T-cell (primary cell): ENCODE results near the gene BAZ2B. TPM values are rescaled to one million over a fixed set of nuclear protein-coding genes. Genes with fewer than 3 reads are reported as not detected.
A peak's percentile ranks its signal among the peaks of the same experiment; 100 is the strongest.

Experiments used
- ATAC-seq, 4 experiments: fragments of 200-7000 bp in 3 of 4; fragments of 150-1000 bp in 1 of 4; cut with Tn5 transposase; replicated peaks in 1 of 4; 1 replicate in 3 of 4; 2 replicates in 1 of 4; pipeline ENCODE4 v1.10.0; 2021; ENCODE audit warnings: moderate library complexity in 3 of 4, mild to moderate bottlenecking in 2 of 4, moderate number of reproducible peaks in 1 of 4
- CTCF ChIA-PET, 2 donors: fragments of 300-600 bp; sonication (Branson Sonifier 250); formaldehyde crosslinking; loops; one replicate each; lab custom pipeline; 2022; ENCODE audit warnings: antibody characterized with exemption in 2 of 2; lab: Charles Lee
- POLR2A ChIA-PET, 2 donors: fragments of 300-600 bp; sonication (Branson Sonifier 250); formaldehyde crosslinking; loops; one replicate each; lab custom pipeline; 2022; ENCODE audit warnings: antibody characterized with exemption in 2 of 2; lab: Charles Lee
- DNase-seq, 35 experiments: peaks; one replicate each; pipeline versions ENCODE4 v3.0.0 to v3.0.0-alpha.2; 2013 to 2023
- H3K27ac ChIP-seq: one replicate; pipeline ENCODE4 v1.5.1; 2013; ENCODE audit warnings: low read length
- H3K27me3 ChIP-seq, 2 experiments: replicated peaks in 1 of 2; 1 replicate in 1 of 2; 2 replicates in 1 of 2; pipeline versions ENCODE4 v1.6.1 to v1.7.0; 2013; ENCODE audit warnings: low read length in 1 of 2, mixed read lengths in 1 of 2; ENCODE audit not compliant: control insufficient read depth in 2 of 2, insufficient read depth in 2 of 2; ENCODE audit errors: extremely low read depth in 1 of 2
- H3K36me3 ChIP-seq, 2 donors: 1 replicate in 1 of 2; 2 replicates in 1 of 2; pipeline versions ENCODE4 v1.6.1 to v1.7.0; 2013; ENCODE audit warnings: low read length in 1 of 2; ENCODE audit not compliant: control insufficient read depth in 2 of 2, insufficient read depth in 1 of 2; ENCODE audit errors: extremely low read depth in 1 of 2
- H3K4me1 ChIP-seq, 2 experiments: 1 replicate in 1 of 2; 2 replicates in 1 of 2; pipeline versions ENCODE4 v1.6.1 to v1.7.0; 2013; ENCODE audit warnings: low read length in 2 of 2, mixed read lengths in 1 of 2; ENCODE audit not compliant: insufficient read depth in 2 of 2, control insufficient read depth in 1 of 2; ENCODE audit errors: extremely low read depth in 1 of 2
- H3K4me3 ChIP-seq, 2 donors: 1 replicate in 1 of 2; 2 replicates in 1 of 2; pipeline versions ENCODE4 v1.5.1 to v1.7.0; 2013; ENCODE audit warnings: mild to moderate bottlenecking in 2 of 2, low read length in 1 of 2, moderate library complexity in 1 of 2; ENCODE audit not compliant: control insufficient read depth in 1 of 2; ENCODE audit errors: extremely low read depth in 1 of 2
- H3K9me3 ChIP-seq: 2 replicates; pipeline ENCODE4 v1.7.0; 2013
- H3K27ac Mint-ChIP-seq, 2 donors: one replicate each; pipeline ENCODE4 v1.8.0; 2020 to 2021; ENCODE audit warnings: mild to moderate bottlenecking in 2 of 2, mixed read lengths in 2 of 2
- H3K27me3 Mint-ChIP-seq, 2 donors: one replicate each; pipeline ENCODE4 v1.8.0; 2021 to 2022; ENCODE audit warnings: mixed read lengths in 2 of 2
- H3K36me3 Mint-ChIP-seq: one replicate; pipeline ENCODE4 v1.8.0; 2021; ENCODE audit warnings: mixed read lengths
- H3K4me1 Mint-ChIP-seq, 3 donors: one replicate each; pipeline ENCODE4 v1.8.0; 2020 to 2022; ENCODE audit warnings: mixed read lengths in 3 of 3, mild to moderate bottlenecking in 1 of 3
- H3K4me3 Mint-ChIP-seq, 3 donors: one replicate each; pipeline ENCODE4 v1.8.0; 2020 to 2022; ENCODE audit warnings: mild to moderate bottlenecking in 3 of 3, mixed read lengths in 3 of 3, moderate library complexity in 3 of 3
- H3K9me3 Mint-ChIP-seq, 3 donors: one replicate each; pipeline ENCODE4 v1.8.0; 2020 to 2022; ENCODE audit warnings: mixed read lengths in 3 of 3
- WGBS: methylation state at CpG from one replicate; pipeline ENCODE4 v1.1.5; 2013; ENCODE audit warnings: missing lambda C conversion rate; ENCODE audit not compliant: insufficient coverage; 5-methylcytosine and 5-hydroxymethylcytosine counted together
- total RNA-seq, 35 experiments: library from RNA in 6 of 35; stranded (reverse) in 6 of 35; fragments of 120-200 nt in 1 of 35; gene quantifications; one replicate each; pipeline versions ENCODE4 v1.2.1 to v1.2.4 and lab custom pipeline; 2013 to 2026

BAZ2B gene
- total RNA-seq, 5 donors from 2014 or later (not counting 1 experiment from before 2014, with no cell fraction given): 21.2 to 38.5 (median 27.2) TPM

GRCh38 chr2:159559034-159559433, 57.3 kb downstream of the BAZ2B start:
- ATAC-seq (no peak), DNase-seq (no peak)
- Mint-ChIP-seq H3K4me1 (no peaks in the 10 kb centered on the region), H3K9me3 (no peaks in the 10 kb centered on the region), H3K36me3 (no peaks in the 10 kb centered on the region), H3K4me3 (no peak overlapping the region), H3K27ac (no peak overlapping the region), H3K27me3 (no peaks in the 10 kb centered on the region)
- CTCF ChIA-PET: no interaction called here
- POLR2A ChIA-PET: interaction anchor here in 1 of 2 donors (0.6 to 0.8 kb wide), 2 partner anchors 46 to 126 kb away, joined by 4 to 8 read pairs; no protein-coding TSS in a partner anchor
- H3K4me1 ChIP-seq: no peaks in the 10 kb centered on the region
- no peak overlapping the region for H3K27ac ChIP-seq
- H3K4me3 ChIP-seq: no peak overlapping the region
- H3K27me3 ChIP-seq: no peaks in the 10 kb centered on the region
- no peaks in the 10 kb centered on the region for H3K9me3 ChIP-seq
- H3K36me3 ChIP-seq: no peaks in the 10 kb centered on the region
- no CpG with 5 or more reads among the region's 4 CpGs for WGBS

GRCh38 chr2:159558479-159558878, 57.9 kb downstream of the BAZ2B start:
- Histone ChIP-seq H3K27ac (no peak overlapping the region), H3K4me3 (no peak overlapping the region), H3K4me1 (no peaks in the 10 kb centered on the region), H3K36me3 (no peaks in the 10 kb centered on the region), H3K27me3 (no peaks in the 10 kb centered on the region), H3K9me3 (no peaks in the 10 kb centered on the region)
- Mint-ChIP-seq H3K27me3 (no peaks in the 10 kb centered on the region), H3K4me3 (no peak overlapping the region), H3K36me3 (no peaks in the 10 kb centered on the region), H3K27ac (no peak overlapping the region), H3K9me3 (no peaks in the 10 kb centered on the region), H3K4me1 (no peaks in the 10 kb centered on the region)
- DNase-seq: no peak
- ATAC-seq: no peak
- CTCF ChIA-PET: no interaction called here
- POLR2A ChIA-PET: no interaction called here
- 100% methylated on average over 3 of the region's 4 CpGs for WGBS

- no peak for ATAC-seq
- Histone ChIP-seq H3K9me3 (no peaks in the 10 kb centered on the region), H3K4me1 (no peaks in the 10 kb centered on the region), H3K27me3 (no peaks in the 10 kb centered on the region), H3K36me3 (no peaks in the 10 kb centered on the region), H3K27ac (no peak overlapping the region), H3K4me3 (no peak overlapping the region)
- DNase-seq: peak in 1 of 35 experiments; percentile 1
- 100% methylated on average over 2 of the region's 5 CpGs for WGBS
- POLR2A ChIA-PET: no interaction called here
- no peaks in the 10 kb centered on the region for H3K36me3 Mint-ChIP-seq
- no peak overlapping the region for H3K4me3 Mint-ChIP-seq
- no peaks in the 10 kb centered on the region for H3K27me3 Mint-ChIP-seq
- CTCF ChIA-PET: interaction anchor here (0.6 to 0.7 kb wide), 4 partner anchors 14 to 1680 kb away, joined by 3 to 10 read pairs (median 4); no protein-coding TSS in a partner anchor
- H3K4me1 Mint-ChIP-seq: no peaks in the 10 kb centered on the region
- no peak overlapping the region for H3K27ac Mint-ChIP-seq
- H3K9me3 Mint-ChIP-seq: no peaks in the 10 kb centered on the region
These were observed 58.8 kb downstream of the BAZ2B start for GRCh38 chr2:159557437-159558034.

- Histone ChIP-seq H3K9me3 (no peaks in the 10 kb centered on the region), H3K36me3 (no peaks in the 10 kb centered on the region), H3K4me3 (no peak overlapping the region), H3K4me1 (no peaks in the 10 kb centered on the region), H3K27me3 (no peaks in the 10 kb centered on the region), H3K27ac (no peak overlapping the region)
- Mint-ChIP-seq H3K4me3 (no peak overlapping the region), H3K4me1 (no peaks in the 10 kb centered on the region), H3K36me3 (no peaks in the 10 kb centered on the region), H3K27me3 (no peaks in the 10 kb centered on the region), H3K9me3 (no peaks in the 10 kb centered on the region), H3K27ac (no peak overlapping the region)
- ChIA-PET CTCF (interaction anchor here in 1 of 2 donors (0.6 kb wide), 1 partner anchor 1111 kb away, joined by 3 read pairs; no protein-coding TSS in a partner anchor), POLR2A (interaction anchor here in 1 of 2 donors (0.6 to 0.7 kb wide), 2 partner anchors 31 to 41 kb away, joined by 3 read pairs; no protein-coding TSS in a partner anchor)
- no CpG with 5 or more reads among the region's 4 CpGs for WGBS
- DNase-seq (no peak), ATAC-seq (no peak)
These were observed 60.5 kb downstream of the BAZ2B start for GRCh38 chr2:159555651-159556392.

- Mint-ChIP-seq H3K4me1 (peaks cover 0 to 5% (median 0%) of the 10 kb centered on the region in 3 donors), H3K9me3 (no peaks in the 10 kb centered on the region), H3K36me3 (peaks cover 4% of the 10 kb centered on the region), H3K27me3 (no peaks in the 10 kb centered on the region), H3K27ac (no peak overlapping the region), H3K4me3 (no peak overlapping the region)
- Histone ChIP-seq H3K9me3 (no peaks in the 10 kb centered on the region), H3K27ac (no peak overlapping the region), H3K36me3 (no peaks in the 10 kb centered on the region), H3K4me3 (no peak overlapping the region), H3K27me3 (no peaks in the 10 kb centered on the region), H3K4me1 (no peaks in the 10 kb centered on the region)
- 100% methylated on average over 1 of the region's 1 CpG for WGBS
- ATAC-seq (no peak), DNase-seq (no peak)
- CTCF ChIA-PET: no interaction called here
- POLR2A ChIA-PET: no interaction called here
These were observed 62.6 kb downstream of the BAZ2B start for GRCh38 chr2:159553727-159554126.

GRCh38 chr2:159551806-159552205, 64.5 kb downstream of the BAZ2B start:
- H3K4me3 ChIP-seq: no peak overlapping the region
- no peaks in the 10 kb centered on the region for H3K9me3 ChIP-seq
- no peaks in the 10 kb centered on the region for H3K4me1 ChIP-seq
- Mint-ChIP-seq H3K4me1 (peaks cover 0 to 5% (median 0%) of the 10 kb centered on the region in 3 donors), H3K27me3 (no peaks in the 10 kb centered on the region), H3K27ac (no peak overlapping the region), H3K4me3 (no peak overlapping the region), H3K36me3 (peaks cover 4% of the 10 kb centered on the region), H3K9me3 (no peaks in the 10 kb centered on the region)
- no peak for ATAC-seq
- no peaks in the 10 kb centered on the region for H3K36me3 ChIP-seq
- POLR2A ChIA-PET: no interaction called here
- no CpG with 5 or more reads among the region's 1 CpG for WGBS
- DNase-seq: no peak
- no peak overlapping the region for H3K27ac ChIP-seq
- CTCF ChIA-PET: interaction anchor here in 1 of 2 donors (1.1 kb wide), 1 partner anchor 10 kb away, joined by 4 read pairs; no protein-coding TSS in a partner anchor
- H3K27me3 ChIP-seq: no peaks in the 10 kb centered on the region
